Common myeloid progenitor, CD34-positive (primary cell): ENCODE measurements around the gene SELENOF.

ENCODE experiments used
- CTCF ChIA-PET: fragments of 350-600 bp; sonication (Branson Sonifier 250); formaldehyde crosslinking; loops from one replicate; lab custom pipeline; 2021; ENCODE audit warnings: antibody characterized with exemption; lab: Charles Lee
- POLR2A ChIA-PET: fragments of 350-600 bp; sonication (Branson Sonifier 250); formaldehyde crosslinking; loops from one replicate; lab custom pipeline; 2021; ENCODE audit warnings: antibody characterized with exemption; lab: Charles Lee
- DNase-seq, 3 donors: peaks; one replicate each; pipeline versions ENCODE4 v3.0.0 to v3.0.0-alpha.2; 2013
- H3K27ac ChIP-seq, 2 experiments: 1 replicate in 1 of 2; 2 replicates in 1 of 2; pipeline ENCODE4 v1.7.0; 2013; ENCODE audit warnings: inconsistent platforms in 2 of 2, low read length in 2 of 2, mild to moderate bottlenecking in 2 of 2, low read depth in 1 of 2, moderate library complexity in 1 of 2; ENCODE audit not compliant: severe bottlenecking in 2 of 2, insufficient read depth in 1 of 2, poor library complexity in 1 of 2
- H3K27me3 ChIP-seq, 5 experiments: replicated peaks in 2 of 5; 1 replicate in 3 of 5; 2 replicates in 2 of 5; pipeline versions ENCODE4 v1.6.1 to v1.7.0; 2013; ENCODE audit warnings: low read length in 4 of 5, mild to moderate bottlenecking in 2 of 5, moderate library complexity in 2 of 5, inconsistent platforms in 1 of 5; ENCODE audit not compliant: insufficient read depth in 5 of 5, control insufficient read depth in 4 of 5
- H3K36me3 ChIP-seq, 4 experiments: 1 replicate in 2 of 4; 2 replicates in 2 of 4; pipeline versions ENCODE4 v1.6.1 to v1.7.0; 2013; ENCODE audit warnings: low read length in 3 of 4, control low read depth in 1 of 4, mild to moderate bottlenecking in 1 of 4; ENCODE audit not compliant: control insufficient read depth in 4 of 4, insufficient read depth in 4 of 4
- H3K4me1 ChIP-seq, 4 experiments: 1 replicate in 3 of 4; 2 replicates in 1 of 4; pipeline versions ENCODE4 v1.6.1 to v1.7.1; 2013; ENCODE audit warnings: low read length in 3 of 4, mild to moderate bottlenecking in 3 of 4, control low read depth in 1 of 4, inconsistent platforms in 1 of 4, moderate library complexity in 1 of 4; ENCODE audit not compliant: control insufficient read depth in 4 of 4, insufficient read depth in 4 of 4; ENCODE audit errors: control extremely low read depth in 1 of 4
- H3K4me3 ChIP-seq, 7 experiments: 1 replicate in 4 of 7; 2 replicates in 3 of 7; pipeline versions ENCODE4 v1.5.1 to v1.7.0; 2013; ENCODE audit warnings: mild to moderate bottlenecking in 7 of 7, low read length in 6 of 7, moderate library complexity in 6 of 7, inconsistent platforms in 2 of 7, low read depth in 2 of 7, control low read depth in 1 of 7; ENCODE audit not compliant: insufficient read depth in 4 of 7, control insufficient read depth in 1 of 7; ENCODE audit errors: extremely low read depth in 1 of 7
- H3K9me3 ChIP-seq, 5 experiments: 1 replicate in 4 of 5; 2 replicates in 1 of 5; pipeline versions ENCODE4 v1.6.1 to v1.7.1; 2013; ENCODE audit warnings: low read length in 4 of 5, mild to moderate bottlenecking in 2 of 5, inconsistent platforms in 1 of 5, low read depth in 1 of 5, moderate library complexity in 1 of 5; ENCODE audit not compliant: control insufficient read depth in 4 of 5, insufficient read depth in 2 of 5; ENCODE audit errors: control extremely low read depth in 1 of 5
- WGBS: methylation state at CpG from one replicate; pipeline ENCODE4 v1.1.5; 2013; ENCODE audit not compliant: insufficient coverage; 5-methylcytosine and 5-hydroxymethylcytosine counted together

The SELENOF gene

DNA sequence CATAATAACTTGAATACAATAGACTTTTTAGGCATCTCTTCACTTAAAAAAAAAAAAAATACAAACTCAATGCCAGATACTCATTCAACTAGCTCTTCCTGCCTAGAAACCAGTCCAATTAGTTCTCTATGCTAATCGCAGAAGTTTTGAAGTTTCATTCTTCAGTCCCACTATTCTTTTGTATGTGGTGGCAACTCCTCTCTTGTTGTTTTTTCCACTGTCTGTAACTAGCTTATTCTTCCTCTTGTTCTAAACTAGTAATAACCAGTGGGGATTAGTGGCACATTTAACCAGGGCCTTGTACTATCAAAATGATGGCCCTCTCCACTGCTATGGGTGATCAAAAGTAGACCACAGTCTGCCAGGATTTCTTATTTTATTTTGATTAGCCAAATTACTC is 52.5 kb downstream of the SELENOF start:
- POLR2A ChIA-PET, result no interaction called here
- Histone ChIP-seq H3K36me3 (peaks cover 0 to 11% (median 3%) of the 10 kb centered on the region in 4 experiments), H3K27me3 (no peaks in the 10 kb centered on the region), H3K27ac (no peak overlapping the region), H3K9me3 (no peaks in the 10 kb centered on the region), H3K4me1 (no peaks in the 10 kb centered on the region), H3K4me3 (no peak overlapping the region)
- no peak for DNase-seq
- CTCF ChIA-PET, result no interaction called here
- 100% methylated on average over 1 of the region's 1 CpG for WGBS

DNA sequence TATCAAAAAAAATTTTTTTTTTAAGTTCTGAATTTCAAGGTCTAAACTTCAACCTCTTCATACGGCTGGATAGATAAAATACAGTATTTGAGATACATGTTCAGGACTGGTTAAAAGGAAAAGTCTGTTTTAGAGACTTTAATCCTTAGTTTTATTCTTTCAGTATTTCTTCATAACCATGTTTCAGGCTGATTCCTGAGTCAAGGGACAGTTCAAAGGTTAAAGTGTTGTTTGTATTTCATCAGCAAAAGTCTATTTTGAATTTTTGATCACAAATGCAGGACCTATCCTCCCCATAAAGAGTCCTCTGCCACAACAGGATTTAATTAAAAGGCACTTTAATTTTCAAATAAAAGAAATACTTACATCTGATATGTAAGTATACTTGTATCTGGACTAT is 53.5 kb downstream of the SELENOF start:
- Histone ChIP-seq H3K4me3 (no peak overlapping the region), H3K4me1 (no peaks in the 10 kb centered on the region), H3K36me3 (peaks cover 0 to 11% (median 1%) of the 10 kb centered on the region in 4 experiments), H3K27me3 (no peaks in the 10 kb centered on the region), H3K9me3 (no peaks in the 10 kb centered on the region), H3K27ac (no peak overlapping the region)
- no peak for DNase-seq
- POLR2A ChIA-PET, result no interaction called here
- CTCF ChIA-PET, result no interaction called here
- WGBS, result no CpG with 5 or more reads among the region's 1 CpG

DNA sequence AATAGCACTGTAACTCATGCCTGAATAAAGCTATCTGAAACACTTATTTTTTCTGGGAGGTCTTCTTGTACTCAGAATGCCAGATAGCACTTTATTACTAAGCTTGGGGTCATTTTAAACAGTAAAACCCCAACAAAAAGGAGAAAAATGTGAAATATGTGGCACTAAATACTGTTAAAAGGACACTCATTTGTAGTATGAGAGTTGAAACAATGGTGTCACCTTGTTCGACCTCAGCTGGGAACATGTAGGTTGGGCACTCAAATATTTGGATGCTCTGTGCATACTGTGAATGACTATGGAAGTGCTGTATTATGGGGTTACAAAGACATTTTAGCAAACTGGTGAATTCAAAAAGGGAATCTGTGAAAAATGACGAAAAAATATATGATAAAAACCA is 53.9 kb downstream of the SELENOF start:
- DNase-seq, result no peak
- peaks cover 0 to 11% (median 1%) of the 10 kb centered on the region in 4 experiments for H3K36me3 ChIP-seq
- no peak overlapping the region for H3K27ac ChIP-seq
- no peaks in the 10 kb centered on the region for H3K4me1 ChIP-seq
- no peaks in the 10 kb centered on the region for H3K27me3 ChIP-seq
- CTCF ChIA-PET, result interaction anchor here (0.7 kb wide), 1 partner anchor 614 kb away, joined by 3 read pairs; no protein-coding TSS in a partner anchor
- no peak overlapping the region for H3K4me3 ChIP-seq
- POLR2A ChIA-PET, result no interaction called here
- WGBS, result 100% methylated on average over 1 of the region's 2 CpGs
- no peaks in the 10 kb centered on the region for H3K9me3 ChIP-seq

DNA sequence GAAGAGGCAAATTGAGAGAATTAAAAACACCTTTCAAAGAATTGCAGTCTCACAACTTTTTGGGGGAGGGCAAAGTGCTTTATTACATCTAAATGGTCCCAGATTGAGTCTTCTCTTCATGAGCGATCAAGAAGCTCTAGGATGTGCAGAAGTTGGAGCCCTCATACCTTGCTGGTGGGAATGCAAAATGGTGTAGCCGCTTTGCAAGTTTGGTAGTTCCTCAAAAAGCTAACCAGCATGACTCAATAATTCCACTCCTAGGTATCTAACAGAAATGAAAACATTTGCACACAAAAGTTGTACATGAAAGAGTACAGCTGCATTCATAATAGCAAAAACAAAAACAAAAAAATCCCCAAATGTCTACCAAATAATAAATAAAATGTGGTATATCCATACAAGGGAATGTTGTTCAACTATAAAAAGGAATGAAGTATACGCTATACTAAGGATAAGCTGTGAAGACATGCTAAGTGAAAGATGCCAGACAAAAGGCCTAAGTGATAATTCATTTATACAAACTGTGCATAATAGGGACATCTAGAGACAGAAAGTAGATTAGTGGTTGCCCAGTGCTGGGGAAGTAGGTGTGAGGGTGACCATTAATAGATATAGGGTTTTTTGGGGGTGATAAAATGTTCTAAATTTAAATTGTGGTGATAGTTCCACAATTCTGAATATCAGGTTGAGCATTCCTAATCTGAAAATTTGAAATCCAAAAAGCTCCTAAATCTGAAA is 55.2 kb downstream of the SELENOF start:
- no peak overlapping the region for H3K4me3 ChIP-seq
- H3K27ac ChIP-seq, result no peak overlapping the region
- CTCF ChIA-PET, result interaction anchor here (0.9 kb wide), 1 partner anchor 12 kb away, joined by 4 read pairs; no protein-coding TSS in a partner anchor
- H3K9me3 ChIP-seq, result peaks cover 0 to 3% (median 0%) of the 10 kb centered on the region in 5 experiments
- POLR2A ChIA-PET, result no interaction called here
- peaks cover 0 to 11% (median 1%) of the 10 kb centered on the region in 4 experiments for H3K36me3 ChIP-seq
- no peaks in the 10 kb centered on the region for H3K27me3 ChIP-seq
- no peaks in the 10 kb centered on the region for H3K4me1 ChIP-seq
- DNase-seq, result peak in 2 of 3 donors; percentile 29 to 30
- no CpG with 5 or more reads among the region's 3 CpGs for WGBS

DNA sequence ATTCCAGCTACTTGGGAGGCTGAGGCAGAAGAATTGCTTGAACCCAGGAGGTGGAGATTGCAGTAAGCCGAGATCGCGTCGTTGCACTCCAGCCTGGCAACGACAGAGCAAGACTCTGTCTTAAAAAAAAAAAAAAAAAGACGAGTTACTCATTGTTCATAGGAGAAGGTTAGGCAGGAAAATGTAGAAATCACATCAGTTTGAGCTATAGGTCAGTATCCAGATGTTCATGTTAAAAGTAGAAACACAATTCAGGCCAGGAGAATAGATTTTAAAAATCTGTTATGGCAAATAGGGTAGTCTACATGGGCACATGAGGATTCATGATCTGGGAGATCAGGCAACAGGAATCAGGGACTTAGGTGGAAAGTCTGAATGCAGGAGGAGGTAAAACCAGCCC is 57.7 kb downstream of the SELENOF start:
- ChIA-PET CTCF (interaction anchor here (0.6 kb wide), 1 partner anchor 22 kb away, joined by 3 read pairs; no protein-coding TSS in a partner anchor), POLR2A (interaction anchor here (0.6 kb wide), 1 partner anchor 105 kb away, joined by 3 read pairs; no protein-coding TSS in a partner anchor)
- whole genome bisulfite sequencing, result 100% methylated on average over 1 of the region's 6 CpGs
- Histone ChIP-seq H3K4me1 (no peaks in the 10 kb centered on the region), H3K9me3 (peaks cover 0 to 3% (median 0%) of the 10 kb centered on the region in 5 experiments), H3K27ac (no peak overlapping the region), H3K4me3 (no peak overlapping the region), H3K36me3 (no peaks in the 10 kb centered on the region), H3K27me3 (no peaks in the 10 kb centered on the region)
- no peak for DNase-seq

DNA sequence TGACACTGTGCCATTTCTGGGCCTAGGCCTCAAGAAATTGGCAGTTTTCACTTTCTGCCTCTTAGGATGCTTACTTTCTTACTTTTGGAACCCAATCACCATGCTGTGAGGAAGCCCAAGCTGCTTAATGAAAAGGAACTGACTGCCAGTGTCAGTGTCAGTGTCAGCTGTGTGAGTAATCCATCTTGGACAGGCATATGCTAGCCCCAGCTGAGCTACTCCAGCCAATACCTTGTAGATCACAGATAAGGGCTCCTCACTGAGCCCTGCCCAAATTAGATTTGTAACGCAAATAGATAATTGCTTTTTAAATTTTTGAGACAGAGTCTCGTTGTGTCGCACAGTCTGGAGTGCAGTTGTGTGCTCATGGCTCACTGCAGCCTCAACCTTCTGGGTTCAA is 59.6 kb downstream of the SELENOF start:
- CTCF ChIA-PET, result interaction anchor here (2.3 kb wide), 1 partner anchor 20 kb away, joined by 7 read pairs; no protein-coding TSS in a partner anchor
- Histone ChIP-seq H3K27ac (no peak overlapping the region), H3K36me3 (no peaks in the 10 kb centered on the region), H3K27me3 (no peaks in the 10 kb centered on the region), H3K9me3 (peaks cover 0 to 3% (median 0%) of the 10 kb centered on the region in 5 experiments), H3K4me3 (no peak overlapping the region), H3K4me1 (no peaks in the 10 kb centered on the region)
- POLR2A ChIA-PET, result no interaction called here
- DNase-seq, result no peak
- WGBS, result 97% methylated on average over 3 of the region's 3 CpGs

DNA sequence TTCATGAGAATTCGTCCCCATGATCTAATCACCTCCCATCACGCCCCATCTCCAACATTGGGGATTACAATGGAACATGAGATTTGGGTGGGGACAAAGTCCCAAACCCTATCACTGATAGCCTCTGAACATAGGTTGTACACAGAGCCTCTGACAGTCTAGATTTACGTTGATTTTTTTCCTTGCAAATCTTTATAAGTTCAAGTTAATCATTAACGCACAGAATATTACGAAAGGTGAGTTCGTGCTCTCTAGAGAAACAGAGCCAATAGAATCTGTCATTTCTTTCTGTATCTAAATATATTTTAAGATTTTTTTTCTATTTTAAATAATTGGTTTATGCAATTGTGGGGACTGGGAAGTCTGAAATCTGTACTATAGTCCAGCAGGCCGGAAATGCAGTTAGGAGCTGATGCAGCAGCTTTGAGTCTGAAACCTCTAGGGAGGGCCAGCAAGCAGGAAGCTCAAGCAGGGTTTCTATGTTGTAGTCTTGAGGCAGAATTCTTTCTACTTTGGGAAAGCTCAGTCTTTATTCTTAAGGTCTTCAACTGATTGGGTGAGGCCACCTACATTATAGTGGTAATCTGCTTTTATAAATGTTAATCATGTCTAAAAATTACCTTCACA is 61.0 kb downstream of the SELENOF start:
- Histone ChIP-seq H3K36me3 (no peaks in the 10 kb centered on the region), H3K9me3 (peaks cover 0 to 3% (median 0%) of the 10 kb centered on the region in 5 experiments), H3K27ac (no peak overlapping the region), H3K27me3 (no peaks in the 10 kb centered on the region), H3K4me1 (no peaks in the 10 kb centered on the region), H3K4me3 (no peak overlapping the region)
- DNase-seq, result no peak
- POLR2A ChIA-PET, result no interaction called here
- CTCF ChIA-PET, result interaction anchor here (2.3 kb wide), 1 partner anchor 19 kb away, joined by 7 read pairs; no protein-coding TSS in a partner anchor
- 88% methylated on average over 4 of the region's 7 CpGs for WGBS
